HG03575 (cell line): ENCODE results near the gene CENPT.
"Not testable (repeated sequence)": the region's sequence is repeated elsewhere in the genome, so short reads cannot be mapped to it uniquely, and the experiment has no call there.

Experiments
- ATAC-seq: cut with Tn5 transposase; IDR thresholded peaks from one replicate; pipeline ENCODE4 v1.9.1; 2021; ENCODE audit not compliant: unreplicated experiment, insufficient number of reproducible peaks, low FRiP score; ENCODE audit errors: extremely low read depth

Gene CENPT

DNA sequence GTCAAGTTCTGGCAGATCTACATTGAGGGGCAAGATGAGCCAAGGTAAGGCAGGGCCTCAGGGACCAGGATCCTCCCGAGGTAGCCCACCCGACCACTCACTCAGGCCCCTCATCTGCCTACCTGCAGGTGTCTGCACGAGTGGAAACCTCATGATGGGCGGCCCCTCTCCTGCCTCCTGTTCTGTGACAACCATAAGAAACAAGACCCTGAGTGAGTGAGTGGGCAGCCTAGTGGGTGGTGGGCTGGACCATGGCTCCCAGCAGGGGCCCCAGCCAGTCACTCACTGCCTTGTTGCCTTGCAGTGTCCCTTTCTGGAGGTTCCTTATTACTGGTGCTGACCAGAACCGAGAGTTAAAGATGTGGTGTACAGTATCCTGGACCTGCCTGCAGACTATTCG, 30.7 kb upstream of the CENPT start:
- no peak for ATAC-seq

DNA sequence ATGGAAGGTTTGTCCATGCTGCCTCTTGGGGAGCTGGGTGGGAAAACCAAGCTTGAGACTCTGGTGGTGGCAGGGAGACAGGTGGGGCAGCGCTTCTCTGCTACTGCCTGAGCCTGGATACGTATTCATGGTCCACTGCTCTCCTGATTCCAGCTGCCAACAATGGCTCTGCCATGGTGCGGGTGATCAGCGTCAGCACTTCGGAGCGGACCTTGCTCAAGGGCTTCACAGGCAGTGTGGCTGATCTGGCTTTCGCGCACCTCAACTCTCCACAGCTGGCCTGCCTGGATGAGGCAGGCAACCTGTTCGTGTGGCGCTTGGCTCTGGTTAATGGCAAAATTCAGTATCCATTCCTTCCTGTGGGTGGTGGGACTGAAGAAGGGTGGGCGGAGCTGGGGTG, 29.6 kb upstream of the CENPT start:
- no peak for ATAC-seq

DNA sequence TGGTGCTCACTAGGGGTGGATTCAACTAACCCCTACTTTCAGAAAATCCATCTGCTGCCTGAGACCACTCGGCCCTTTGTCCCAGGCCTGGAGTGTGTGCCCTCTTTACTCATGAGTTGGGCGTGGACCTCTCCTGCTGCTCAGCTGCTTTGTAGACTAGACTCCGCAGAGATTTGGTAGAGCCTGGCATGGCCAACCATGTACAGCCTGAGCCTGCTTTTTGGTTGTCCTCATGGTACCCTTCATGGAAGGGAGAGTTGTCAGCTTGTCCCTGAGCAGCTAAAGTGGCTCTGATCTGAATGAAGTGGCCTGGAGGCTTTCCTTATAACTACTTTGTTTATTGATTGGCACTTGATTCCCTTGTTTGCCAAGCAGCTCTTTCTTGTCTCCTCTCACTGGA, 26.9 kb upstream of the CENPT start:
- no peak for ATAC-seq

GRCh38 chr16:67873435-67874370, 26.2 kb upstream of the CENPT start:
- ATAC-seq, result no peak

- no peak for ATAC-seq
Measured at GRCh38 chr16:67872631-67873434, 25.3 kb upstream of the CENPT start, which contains the start of gene EDC4. EDC4 (plus strand) TSS chr16:67873052; CDS start chr16:67873262, 210 bp downstream.

DNA sequence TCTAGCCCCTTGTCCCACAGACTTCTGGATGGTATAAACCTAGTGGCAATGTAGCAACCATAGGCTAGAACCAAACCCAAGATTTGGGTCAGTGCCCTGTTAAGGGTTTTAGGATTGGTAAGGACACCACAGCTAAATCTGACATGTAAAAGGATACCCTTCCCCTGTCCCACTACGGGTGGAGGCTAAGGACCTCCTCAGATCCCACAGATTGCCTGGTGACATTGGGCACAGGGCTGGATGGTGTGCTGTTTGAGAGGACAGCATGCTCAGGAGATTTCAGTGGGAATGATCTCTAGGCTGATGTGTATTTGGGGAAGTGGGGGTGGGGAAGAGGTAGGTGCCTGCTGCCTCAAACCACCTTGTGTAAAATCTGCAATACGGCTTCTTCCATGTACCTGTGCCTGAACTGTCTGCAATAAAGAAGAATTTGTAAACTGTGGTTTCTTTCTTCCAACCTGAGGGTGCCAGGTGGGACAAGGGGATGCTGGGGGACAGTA, 24.7 kb upstream of the CENPT start:
- ATAC-seq, result no peak

DNA sequence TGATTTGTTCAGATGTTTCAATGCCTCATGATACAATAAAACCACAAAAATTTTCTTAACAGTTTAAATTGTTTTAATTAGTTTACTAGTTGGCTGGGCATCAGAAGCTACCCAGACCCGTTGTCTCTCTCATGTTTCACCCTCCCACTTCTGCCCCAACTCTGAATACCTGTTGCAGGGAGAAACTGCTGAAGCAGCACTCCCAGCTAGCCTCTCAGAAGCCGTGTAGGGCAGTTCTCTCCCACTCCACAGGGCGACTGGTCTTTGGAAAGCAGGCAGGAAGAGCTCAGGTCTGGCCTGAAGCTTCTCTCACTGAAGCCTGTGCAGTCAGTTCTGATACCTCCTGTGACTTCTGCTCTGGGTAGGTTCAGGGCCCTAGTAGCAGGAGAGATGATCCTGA, 23.8 kb upstream of the CENPT start:
- ATAC-seq, result no peak

DNA sequence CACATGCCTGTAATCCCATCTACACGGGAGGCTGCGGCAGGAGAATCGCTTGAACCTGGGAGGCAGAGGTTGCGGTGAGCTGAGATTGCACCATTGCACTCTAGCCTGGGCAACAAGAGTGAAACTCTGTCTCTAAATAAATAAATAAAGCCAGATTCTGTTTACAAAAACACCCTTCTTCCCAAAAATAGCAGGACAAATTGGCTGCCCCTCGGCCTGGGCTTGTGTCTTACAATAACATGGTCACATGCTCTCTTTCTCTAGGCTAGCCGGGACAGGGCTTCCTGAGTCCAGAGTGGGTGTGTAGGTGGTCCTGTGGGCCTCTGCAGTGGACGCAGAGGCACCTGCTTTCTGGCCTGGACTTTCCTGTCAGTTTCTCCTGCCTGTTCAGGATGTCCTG, 22.2 kb upstream of the CENPT start:
- ATAC-seq, result no peak

- no peak for ATAC-seq
Measured at GRCh38 chr16:67868290-67868689, 20.8 kb upstream of the CENPT start.

DNA sequence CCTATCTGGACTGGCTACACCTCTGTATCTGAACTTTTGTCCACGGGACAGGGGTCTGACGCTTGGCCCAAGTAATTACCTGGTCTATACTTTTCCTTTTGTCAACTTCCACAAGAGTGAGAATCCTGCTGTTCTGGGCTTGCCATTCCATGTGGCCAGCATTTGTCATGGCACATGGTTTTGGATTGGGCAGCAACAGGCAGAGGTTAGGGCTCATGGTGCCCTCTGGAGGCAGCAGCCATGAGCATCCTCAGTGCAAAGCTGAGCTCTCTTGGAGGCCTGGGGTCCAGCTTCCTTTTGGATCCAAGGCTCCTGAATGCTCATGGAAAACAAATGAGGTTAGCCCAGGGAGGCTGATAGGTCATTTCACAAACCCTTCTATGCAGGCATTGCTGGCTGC, 17.8 kb upstream of the CENPT start:
- ATAC-seq, result no peak

GRCh38 chr16:67864594-67864993, 17.1 kb upstream of the CENPT start:
- no peak for ATAC-seq

GRCh38 chr16:67864044-67864443, 16.6 kb upstream of the CENPT start:
- ATAC-seq, result not testable (repeated sequence)

- no peak for ATAC-seq
Measured at GRCh38 chr16:67862623-67863583, 15.4 kb upstream of the CENPT start.

- no peak for ATAC-seq
Measured at GRCh38 chr16:67861877-67862276, 14.4 kb upstream of the CENPT start.

GRCh38 chr16:67860589-67861398, 13.3 kb upstream of the CENPT start:
- no peak for ATAC-seq

- no peak for ATAC-seq
Measured at GRCh38 chr16:67858500-67858899, 11.0 kb upstream of the CENPT start.

DNA sequence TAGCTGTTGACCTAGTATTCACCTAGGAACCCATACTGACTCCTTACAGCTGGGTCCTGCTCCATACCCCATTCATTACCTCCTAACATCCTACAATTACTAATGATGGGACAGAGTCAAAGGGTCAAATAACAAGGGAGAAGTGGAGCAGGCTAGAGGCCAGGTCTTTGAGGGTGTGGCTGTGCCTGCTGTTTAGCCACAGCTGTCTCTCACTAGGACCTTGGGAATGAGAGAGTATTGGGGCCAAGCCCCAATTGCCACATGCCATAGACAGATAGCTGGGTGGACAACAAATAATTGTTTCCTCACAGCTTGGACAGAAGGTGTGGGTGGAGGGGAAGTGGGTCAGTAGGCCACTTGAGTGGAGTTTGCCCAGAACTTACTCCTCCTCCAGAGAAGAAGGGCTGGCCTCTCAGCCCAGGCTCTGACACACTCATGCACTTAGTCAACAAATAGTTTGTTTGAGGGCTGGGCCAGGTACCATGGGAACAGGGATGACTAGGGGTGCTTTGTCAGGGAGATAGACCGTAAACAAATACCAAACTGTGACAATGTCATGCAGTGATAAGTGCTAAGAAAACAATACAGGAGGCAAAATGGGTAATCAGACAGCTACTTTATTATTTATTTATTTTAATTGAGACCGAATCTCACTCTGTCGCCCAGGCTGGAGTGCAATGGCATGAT, 10.2 kb upstream of the CENPT start:
- ATAC-seq, result no peak
